ENCODE measurements around the gene ASB16.
A peak's percentile ranks its signal among the peaks of the same experiment; 100 is the strongest.
"Not testable (repeated sequence)": the region's sequence is repeated elsewhere in the genome, so short reads cannot be mapped to it uniquely, and the experiment has no call there.

Gene ASB16

GRCh38 chr17:44170499-44171201 is at the start of gene ASB16:
Gene ASB16, plus strand, starts transcription at chr17:44170704. Its CDS starts 86 bp downstream, at chr17:44170790.
- no peak for DNase-seq (ENCODE audit: low read depth in 2 of 3, low spot score in 1 of 3)

- no peak for DNase-seq (ENCODE audit: low read depth in 2 of 3, low spot score in 1 of 3)
Observed at GRCh38 chr17:44120851-44121605, 49.5 kb upstream of the ASB16 start.

- DNase-seq (ENCODE audit: low read depth in 2 of 3, low spot score in 1 of 3) = no peak
Observed at GRCh38 chr17:44121997-44122815, 48.3 kb upstream of the ASB16 start.

- DNase-seq (ENCODE audit: low read depth in 2 of 3, low spot score in 1 of 3) = no peak
Observed at GRCh38 chr17:44122816-44123355, 47.6 kb upstream of the ASB16 start.

- peak; percentile 94 to 96 (median 95) for DNase-seq (ENCODE audit: low read depth in 2 of 3, low spot score in 1 of 3)
Observed at GRCh38 chr17:44123356-44124117, 47.0 kb upstream of the ASB16 start, which contains the start of gene HDAC5. Gene HDAC5, minus strand, starts transcription at chr17:44123641. Its CDS starts 6,126 bp downstream, at chr17:44117515.

- DNase-seq (ENCODE audit: low read depth in 2 of 3, low spot score in 1 of 3) = no peak
Observed at GRCh38 chr17:44124118-44124438, 46.4 kb upstream of the ASB16 start.

- DNase-seq (ENCODE audit: low read depth in 2 of 3, low spot score in 1 of 3) = no peak
Observed at GRCh38 chr17:44128383-44128782, 42.1 kb upstream of the ASB16 start.

GRCh38 chr17:44130693-44131349 is 39.7 kb upstream of the ASB16 start:
- no peak for DNase-seq (ENCODE audit: low read depth in 2 of 3, low spot score in 1 of 3)

GRCh38 chr17:44131372-44131771 is 39.1 kb upstream of the ASB16 start:
- not testable (repeated sequence) for DNase-seq (ENCODE audit: low read depth in 2 of 3, low spot score in 1 of 3)

- DNase-seq (ENCODE audit: low read depth in 2 of 3, low spot score in 1 of 3) = no peak
Observed at GRCh38 chr17:44132275-44132821, 38.2 kb upstream of the ASB16 start.

GRCh38 chr17:44133918-44134476 is 36.5 kb upstream of the ASB16 start:
- no peak for DNase-seq (ENCODE audit: low read depth in 2 of 3, low spot score in 1 of 3)

GRCh38 chr17:44134752-44135568 is 35.5 kb upstream of the ASB16 start:
- DNase-seq (ENCODE audit: low read depth in 2 of 3, low spot score in 1 of 3) = no peak

GRCh38 chr17:44137891-44138709 is 32.4 kb upstream of the ASB16 start:
- DNase-seq (ENCODE audit: low read depth in 2 of 3, low spot score in 1 of 3) = peak; percentile 69 to 76 (median 72)

GRCh38 chr17:44143921-44144320 is 26.6 kb upstream of the ASB16 start:
- DNase-seq (ENCODE audit: low read depth in 2 of 3, low spot score in 1 of 3) = not testable (repeated sequence)

- DNase-seq (ENCODE audit: low read depth in 2 of 3, low spot score in 1 of 3) = no peak
Observed at GRCh38 chr17:44144966-44145739, 25.4 kb upstream of the ASB16 start.

- no peak for DNase-seq (ENCODE audit: low read depth in 2 of 3, low spot score in 1 of 3)
Observed at GRCh38 chr17:44146375-44147346, 23.8 kb upstream of the ASB16 start.

All from stimulated activated CD4-positive, alpha-beta T cell treated with anti-CD3 and anti-CD28 coated beads, Interleukin-12 subunit alpha, Interleukin-12 subunit beta, amount 100 ng/mL, for 48 hours (primary cell).